Measurements from ENCODE around the gene RNF31. TPM values are rescaled to one million over a fixed set of nuclear protein-coding genes. Genes with fewer than 3 reads are reported as not detected.

Gene RNF31
- total and polyA plus RNA-seq, 2 of the 13 experiments (the other 11 are each of a cell fraction or from before 2014, with no cell fraction given), result 48.2 to 86.8 TPM

DNA sequence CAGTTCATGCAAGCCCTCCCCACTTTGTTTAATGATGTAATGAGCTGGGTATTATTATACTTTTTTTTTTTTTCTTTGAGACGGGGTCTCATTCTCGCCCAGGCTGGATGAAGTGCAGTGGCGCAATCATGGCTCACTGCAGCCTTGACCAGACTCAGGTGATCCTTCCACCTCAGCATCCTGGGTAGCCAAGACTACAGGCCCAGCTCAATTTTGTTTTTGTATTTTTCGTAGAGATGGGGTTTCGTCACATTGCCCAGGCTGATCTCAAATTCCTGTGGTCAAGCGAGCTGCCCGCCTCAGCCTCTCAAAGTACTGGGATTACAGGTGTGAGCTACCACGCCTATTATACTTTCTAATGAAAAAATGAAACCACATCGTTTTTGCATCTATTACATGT is 37.2 kb upstream of the RNF31 start (continued):
- TF ChIP-seq, protein P1, sequence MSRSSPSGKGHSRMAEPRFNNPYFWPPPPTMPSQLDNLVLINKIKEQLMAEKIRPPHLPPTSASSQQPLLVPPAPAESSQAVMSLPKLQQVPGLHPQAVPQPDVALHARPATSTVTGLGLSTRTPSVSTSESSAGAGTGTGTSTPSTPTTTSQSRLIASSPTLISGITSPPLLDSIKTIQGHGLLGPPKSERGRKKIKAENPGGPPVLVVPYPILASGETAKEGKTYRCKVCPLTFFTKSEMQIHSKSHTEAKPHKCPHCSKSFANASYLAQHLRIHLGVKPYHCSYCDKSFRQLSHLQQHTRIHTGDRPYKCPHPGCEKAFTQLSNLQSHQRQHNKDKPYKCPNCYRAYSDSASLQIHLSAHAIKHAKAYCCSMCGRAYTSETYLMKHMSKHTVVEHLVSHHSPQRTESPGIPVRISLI (CRISPR knock-in tag; IDR thresholded peaks at IDR 0.05; ENCODE audit: borderline replicate concordance), result peak; percentile 77; the same call in 1 of the 2 replicates
- TF ChIP-seq, protein P2, sequence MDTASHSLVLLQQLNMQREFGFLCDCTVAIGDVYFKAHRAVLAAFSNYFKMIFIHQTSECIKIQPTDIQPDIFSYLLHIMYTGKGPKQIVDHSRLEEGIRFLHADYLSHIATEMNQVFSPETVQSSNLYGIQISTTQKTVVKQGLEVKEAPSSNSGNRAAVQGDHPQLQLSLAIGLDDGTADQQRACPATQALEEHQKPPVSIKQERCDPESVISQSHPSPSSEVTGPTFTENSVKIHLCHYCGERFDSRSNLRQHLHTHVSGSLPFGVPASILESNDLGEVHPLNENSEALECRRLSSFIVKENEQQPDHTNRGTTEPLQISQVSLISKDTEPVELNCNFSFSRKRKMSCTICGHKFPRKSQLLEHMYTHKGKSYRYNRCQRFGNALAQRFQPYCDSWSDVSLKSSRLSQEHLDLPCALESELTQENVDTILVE (CRISPR knock-in tag; IDR thresholded peaks at IDR 0.05), result 0 out of 2 replicates have a peak, but pooled peaks have one; percentile 7
- TF ChIP-seq, protein P3, sequence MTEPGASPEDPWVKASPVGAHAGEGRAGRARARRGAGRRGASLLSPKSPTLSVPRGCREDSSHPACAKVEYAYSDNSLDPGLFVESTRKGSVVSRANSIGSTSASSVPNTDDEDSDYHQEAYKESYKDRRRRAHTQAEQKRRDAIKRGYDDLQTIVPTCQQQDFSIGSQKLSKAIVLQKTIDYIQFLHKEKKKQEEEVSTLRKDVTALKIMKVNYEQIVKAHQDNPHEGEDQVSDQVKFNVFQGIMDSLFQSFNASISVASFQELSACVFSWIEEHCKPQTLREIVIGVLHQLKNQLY (CRISPR knock-in tag; IDR thresholded peaks at IDR 0.05), result no peak
- TF ChIP-seq REPIN1 (CRISPR knock-in tag; IDR thresholded peaks at IDR 0.05; ENCODE audit: borderline replicate concordance, low read depth), result no peak
- 0 out of 2 replicates have a peak, but pooled peaks have one; percentile 7 for TF ChIP-seq BCL6 (CRISPR knock-in tag; IDR thresholded peaks at IDR 0.05)
- TF ChIP-seq CREB1 (IDR thresholded peaks at IDR 0.05), result peak; percentile 8; the same call in 1 of the 2 replicates
- TF ChIP-seq CREB1 (CRISPR knock-in tag; IDR thresholded peaks at IDR 0.05), result no peak
- TF ChIP-seq MED1 (CRISPR knock-in tag; IDR thresholded peaks at IDR 0.05), result peak; percentile 43; the same call in 1 of the 2 replicates
- peak; percentile 42; the same call in 1 of the 2 replicates for TF ChIP-seq SMYD3 (CRISPR knock-in tag; IDR thresholded peaks at IDR 0.05)
- no peak for TF ChIP-seq GATA4 (IDR thresholded peaks at IDR 0.05; ENCODE audit: borderline replicate concordance, low read depth)
- TF ChIP-seq CEBPG (CRISPR knock-in tag; IDR thresholded peaks at IDR 0.05), result peak; percentile 90
- 0 out of 2 replicates have a peak, but pooled peaks have one; percentile 35 for TF ChIP-seq ISL2 (CRISPR knock-in tag; IDR thresholded peaks at IDR 0.05)
- TF ChIP-seq, protein P4, sequence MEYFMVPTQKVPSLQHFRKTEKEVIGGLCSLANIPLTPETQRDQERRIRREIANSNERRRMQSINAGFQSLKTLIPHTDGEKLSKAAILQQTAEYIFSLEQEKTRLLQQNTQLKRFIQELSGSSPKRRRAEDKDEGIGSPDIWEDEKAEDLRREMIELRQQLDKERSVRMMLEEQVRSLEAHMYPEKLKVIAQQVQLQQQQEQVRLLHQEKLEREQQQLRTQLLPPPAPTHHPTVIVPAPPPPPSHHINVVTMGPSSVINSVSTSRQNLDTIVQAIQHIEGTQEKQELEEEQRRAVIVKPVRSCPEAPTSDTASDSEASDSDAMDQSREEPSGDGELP (IDR thresholded peaks at IDR 0.05; ENCODE audit: borderline replicate concordance, low read depth), result 0 out of 2 replicates have a peak, but pooled peaks have one; percentile 12
- TF ChIP-seq RARA (CRISPR knock-in tag; IDR thresholded peaks at IDR 0.05), result 0 out of 2 replicates have a peak, but pooled peaks have one; percentile 19
- TF ChIP-seq CCAR2 (optimal IDR thresholded peaks at IDR 0.05; ENCODE audit: low read depth, low read length), result peak; percentile 48
- peak; percentile 25; the same call in 1 of the 2 replicates for TF ChIP-seq SAP130 (CRISPR knock-in tag; IDR thresholded peaks at IDR 0.05; ENCODE audit: low read depth)
- peak; percentile 51; the same call in 1 of the 2 replicates for TF ChIP-seq ZNF331 (CRISPR knock-in tag; IDR thresholded peaks at IDR 0.05)
- TF ChIP-seq, protein P5, sequence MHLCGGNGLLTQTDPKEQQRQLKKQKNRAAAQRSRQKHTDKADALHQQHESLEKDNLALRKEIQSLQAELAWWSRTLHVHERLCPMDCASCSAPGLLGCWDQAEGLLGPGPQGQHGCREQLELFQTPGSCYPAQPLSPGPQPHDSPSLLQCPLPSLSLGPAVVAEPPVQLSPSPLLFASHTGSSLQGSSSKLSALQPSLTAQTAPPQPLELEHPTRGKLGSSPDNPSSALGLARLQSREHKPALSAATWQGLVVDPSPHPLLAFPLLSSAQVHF (CRISPR knock-in tag; IDR thresholded peaks at IDR 0.05), result no peak
- 0 out of 2 replicates have a peak, but pooled peaks have one; percentile 25 for TF ChIP-seq ZMYM4 (CRISPR knock-in tag; IDR thresholded peaks at IDR 0.05)
- peak; percentile 35; the same call in 1 of the 2 replicates for TF ChIP-seq ZNF879 (CRISPR knock-in tag; IDR thresholded peaks at IDR 0.05)
- TF ChIP-seq ZNF782 (CRISPR knock-in tag; IDR thresholded peaks at IDR 0.05; ENCODE audit: borderline replicate concordance), result no peak
- TF ChIP-seq LCORL (IDR thresholded peaks at IDR 0.05), result peak; percentile 45; the same call in 1 of the 2 replicates
- TF ChIP-seq LCORL (CRISPR knock-in tag; IDR thresholded peaks at IDR 0.05), result peak; percentile 77; the same call in 1 of the 2 replicates
- TF ChIP-seq, protein P6, sequence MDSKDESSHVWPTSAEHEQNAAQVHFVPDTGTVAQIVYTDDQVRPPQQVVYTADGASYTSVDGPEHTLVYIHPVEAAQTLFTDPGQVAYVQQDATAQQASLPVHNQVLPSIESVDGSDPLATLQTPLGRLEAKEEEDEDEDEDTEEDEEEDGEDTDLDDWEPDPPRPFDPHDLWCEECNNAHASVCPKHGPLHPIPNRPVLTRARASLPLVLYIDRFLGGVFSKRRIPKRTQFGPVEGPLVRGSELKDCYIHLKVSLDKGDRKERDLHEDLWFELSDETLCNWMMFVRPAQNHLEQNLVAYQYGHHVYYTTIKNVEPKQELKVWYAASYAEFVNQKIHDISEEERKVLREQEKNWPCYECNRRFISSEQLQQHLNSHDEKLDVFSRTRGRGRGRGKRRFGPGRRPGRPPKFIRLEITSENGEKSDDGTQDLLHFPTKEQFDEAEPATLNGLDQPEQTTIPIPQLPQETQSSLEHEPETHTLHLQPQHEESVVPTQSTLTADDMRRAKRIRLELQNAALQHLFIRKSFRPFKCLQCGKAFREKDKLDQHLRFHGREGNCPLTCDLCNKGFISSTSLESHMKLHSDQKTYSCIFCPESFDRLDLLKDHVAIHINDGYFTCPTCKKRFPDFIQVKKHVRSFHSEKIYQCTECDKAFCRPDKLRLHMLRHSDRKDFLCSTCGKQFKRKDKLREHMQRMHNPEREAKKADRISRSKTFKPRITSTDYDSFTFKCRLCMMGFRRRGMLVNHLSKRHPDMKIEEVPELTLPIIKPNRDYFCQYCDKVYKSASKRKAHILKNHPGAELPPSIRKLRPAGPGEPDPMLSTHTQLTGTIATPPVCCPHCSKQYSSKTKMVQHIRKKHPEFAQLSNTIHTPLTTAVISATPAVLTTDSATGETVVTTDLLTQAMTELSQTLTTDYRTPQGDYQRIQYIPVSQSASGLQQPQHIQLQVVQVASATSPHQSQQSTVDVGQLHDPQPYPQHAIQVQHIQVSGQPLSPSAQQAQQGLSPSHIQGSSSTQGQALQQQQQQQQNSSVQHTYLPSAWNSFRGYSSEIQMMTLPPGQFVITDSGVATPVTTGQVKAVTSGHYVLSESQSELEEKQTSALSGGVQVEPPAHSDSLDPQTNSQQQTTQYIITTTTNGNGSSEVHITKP (CRISPR knock-in tag; IDR thresholded peaks at IDR 0.05; ENCODE audit: low read depth), result no peak
- TF ChIP-seq HOXA3 (CRISPR knock-in tag; IDR thresholded peaks at IDR 0.05), result peak; percentile 62

All from HepG2 (cell line).